Coronary artery (tissue), 2 donors: Measurements from ENCODE around the gene HACD1.

Experiments used
- DNase-seq: peaks from one replicate; pipeline ENCODE4 v3.0.0-alpha.2; 2017; ENCODE audit warnings: low spot score
- H3K27ac ChIP-seq, 2 donors: fragments of 200-600 bp; sonication (generic); one replicate each; pipeline ENCODE4 v1.5.1; 2016 to 2019
- H3K4me3 ChIP-seq: fragments of 200-600 bp; sonication (generic); 2 replicates; pipeline ENCODE4 v1.5.1; 2016; ENCODE audit warnings: mild to moderate bottlenecking, moderate library complexity
- TF ChIP-seq, protein P1 (sequence below): fragments of 200-600 bp; sonication (generic); IDR thresholded peaks from one replicate; pipeline ENCODE4 v1.5.1; 2019; ENCODE audit warnings: antibody characterized with exemption

The HACD1 gene

DNA sequence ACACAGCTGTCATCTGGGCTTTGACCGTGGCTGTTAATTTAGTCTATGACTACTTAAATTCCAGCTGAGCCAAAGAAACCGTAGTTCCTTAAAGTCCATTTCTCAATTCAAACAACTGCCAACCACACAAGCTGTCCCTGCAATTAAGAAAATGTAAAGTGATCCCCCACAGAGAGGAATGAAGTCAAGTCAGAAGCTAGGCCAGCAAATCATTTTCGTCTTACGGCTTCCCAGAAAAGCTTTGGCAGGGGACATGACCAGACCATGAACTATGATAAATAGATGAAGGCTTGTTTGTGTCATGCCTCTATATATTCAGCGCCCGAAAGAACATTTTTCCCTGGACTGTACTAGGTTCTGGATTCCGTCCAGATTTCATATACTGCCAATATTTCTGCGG, 54.6 kb downstream of the HACD1 start:
- Histone ChIP-seq H3K27ac (no peak overlapping the region), H3K4me3 (no peak overlapping the region)
- TF ChIP-seq, protein P1, sequence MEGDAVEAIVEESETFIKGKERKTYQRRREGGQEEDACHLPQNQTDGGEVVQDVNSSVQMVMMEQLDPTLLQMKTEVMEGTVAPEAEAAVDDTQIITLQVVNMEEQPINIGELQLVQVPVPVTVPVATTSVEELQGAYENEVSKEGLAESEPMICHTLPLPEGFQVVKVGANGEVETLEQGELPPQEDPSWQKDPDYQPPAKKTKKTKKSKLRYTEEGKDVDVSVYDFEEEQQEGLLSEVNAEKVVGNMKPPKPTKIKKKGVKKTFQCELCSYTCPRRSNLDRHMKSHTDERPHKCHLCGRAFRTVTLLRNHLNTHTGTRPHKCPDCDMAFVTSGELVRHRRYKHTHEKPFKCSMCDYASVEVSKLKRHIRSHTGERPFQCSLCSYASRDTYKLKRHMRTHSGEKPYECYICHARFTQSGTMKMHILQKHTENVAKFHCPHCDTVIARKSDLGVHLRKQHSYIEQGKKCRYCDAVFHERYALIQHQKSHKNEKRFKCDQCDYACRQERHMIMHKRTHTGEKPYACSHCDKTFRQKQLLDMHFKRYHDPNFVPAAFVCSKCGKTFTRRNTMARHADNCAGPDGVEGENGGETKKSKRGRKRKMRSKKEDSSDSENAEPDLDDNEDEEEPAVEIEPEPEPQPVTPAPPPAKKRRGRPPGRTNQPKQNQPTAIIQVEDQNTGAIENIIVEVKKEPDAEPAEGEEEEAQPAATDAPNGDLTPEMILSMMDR = no peak
- DNase-seq = no peak

DNA sequence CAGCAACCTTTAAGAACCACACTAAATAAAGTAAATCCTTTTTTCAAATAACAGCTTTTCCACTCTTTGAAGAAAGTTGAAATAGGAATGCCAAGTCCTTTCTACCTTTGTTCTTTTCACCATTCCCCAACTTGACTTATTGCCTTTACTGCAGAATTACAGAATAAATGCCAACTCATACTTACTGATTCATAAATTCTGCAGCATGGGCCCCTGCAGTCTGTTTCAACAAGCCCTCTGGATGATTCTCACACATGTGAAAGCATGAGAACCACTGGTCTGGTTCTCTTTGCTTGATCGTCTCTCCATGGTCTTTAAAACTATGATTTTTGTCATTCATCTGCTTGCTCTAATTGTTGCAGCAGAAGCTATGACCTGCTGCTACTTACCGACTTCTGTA, 56.1 kb downstream of the HACD1 start:
- no peak for DNase-seq
- Histone ChIP-seq H3K4me3 (no peak overlapping the region), H3K27ac (no peak overlapping the region)
- TF ChIP-seq, protein P1 = no peak

DNA sequence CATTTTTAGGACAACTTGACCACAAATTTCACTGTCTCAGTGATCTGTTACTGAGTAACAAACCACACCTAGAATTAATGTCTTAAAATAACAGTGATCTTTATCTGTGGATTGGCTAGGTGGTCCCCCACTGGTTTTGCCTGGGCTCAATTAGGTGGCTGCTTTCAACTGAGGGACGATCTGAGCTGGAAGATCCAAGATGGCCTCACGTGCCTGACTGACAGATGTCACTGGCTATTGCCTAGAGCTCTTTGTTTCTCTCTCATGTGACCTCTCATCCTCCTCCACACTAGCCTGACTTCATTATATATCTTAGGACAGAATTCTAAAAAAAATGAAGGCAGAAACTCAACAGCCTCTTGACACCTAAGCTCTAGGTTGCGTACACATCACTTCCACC, 59.7 kb downstream of the HACD1 start:
- Histone ChIP-seq H3K27ac (no peak overlapping the region), H3K4me3 (no peak overlapping the region)
- TF ChIP-seq, protein P1 = no peak
- DNase-seq = no peak

DNA sequence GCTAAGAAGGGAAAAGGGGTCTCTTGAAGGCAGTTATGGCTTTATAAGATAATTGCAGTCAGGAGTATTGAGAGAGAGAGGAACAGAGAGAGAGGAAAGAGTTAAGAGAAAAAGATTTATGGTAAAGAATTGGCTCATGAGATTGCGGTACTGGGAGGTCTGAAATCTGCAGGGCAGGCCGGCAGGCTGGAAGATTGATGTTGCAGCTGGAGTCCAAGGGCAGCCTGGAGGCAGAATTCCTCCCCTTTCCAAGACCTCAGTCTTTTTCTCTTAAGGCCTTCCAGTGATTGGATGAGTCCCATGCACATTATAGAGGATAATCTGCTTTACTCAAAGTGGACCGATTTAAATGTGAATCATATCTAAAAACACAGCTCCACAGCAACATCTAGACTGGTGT, 68.4 kb downstream of the HACD1 start:
- TF ChIP-seq, protein P1 = no peak
- no peak overlapping the region for H3K27ac ChIP-seq
- no peak overlapping the region for H3K4me3 ChIP-seq
- DNase-seq = no peak

DNA sequence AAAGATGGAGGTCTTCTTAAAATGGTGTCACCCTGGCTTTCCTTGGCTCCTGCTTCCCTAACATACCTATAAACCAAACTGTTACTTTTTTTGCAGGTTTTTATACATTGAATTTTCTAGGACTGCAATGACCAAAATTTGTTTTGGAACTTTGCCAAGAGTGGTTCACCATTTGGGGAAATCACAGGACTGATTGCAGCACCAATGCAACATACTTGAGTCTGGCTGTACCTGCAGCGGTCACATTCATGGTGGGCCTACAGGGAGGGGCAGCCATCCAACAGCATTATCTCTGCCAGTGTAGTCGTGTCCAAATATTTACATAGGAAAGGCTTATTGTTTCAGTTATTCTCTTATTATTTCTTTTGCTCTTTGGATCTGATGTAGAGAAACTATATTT, 69.0 kb downstream of the HACD1 start:
- no peak for DNase-seq
- Histone ChIP-seq H3K4me3 (no peak overlapping the region), H3K27ac (no peak overlapping the region)
- TF ChIP-seq, protein P1 = no peak

DNA sequence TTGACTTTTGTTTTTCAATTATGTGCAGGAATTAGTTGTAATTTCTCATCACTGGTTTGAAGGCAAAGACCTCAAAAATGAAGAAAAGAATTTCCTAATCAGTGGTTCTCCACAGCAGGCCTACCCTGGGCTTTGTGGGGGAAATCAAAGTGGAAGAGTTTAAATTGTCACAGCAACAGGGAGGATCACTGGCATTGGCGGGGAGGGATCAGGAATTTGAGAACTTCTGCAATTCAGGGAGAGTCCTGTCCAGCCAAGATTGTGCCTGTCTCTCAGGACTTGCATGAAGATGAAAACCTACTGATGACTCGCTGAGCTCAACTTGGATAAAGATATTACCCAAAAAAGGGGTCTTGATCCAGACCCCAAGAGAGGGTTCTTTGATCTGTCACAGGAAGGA, 70.1 kb downstream of the HACD1 start:
- no peak overlapping the region for H3K4me3 ChIP-seq
- DNase-seq = no peak
- TF ChIP-seq, protein P1 = no peak
- H3K27ac ChIP-seq = no peak overlapping the region

DNA sequence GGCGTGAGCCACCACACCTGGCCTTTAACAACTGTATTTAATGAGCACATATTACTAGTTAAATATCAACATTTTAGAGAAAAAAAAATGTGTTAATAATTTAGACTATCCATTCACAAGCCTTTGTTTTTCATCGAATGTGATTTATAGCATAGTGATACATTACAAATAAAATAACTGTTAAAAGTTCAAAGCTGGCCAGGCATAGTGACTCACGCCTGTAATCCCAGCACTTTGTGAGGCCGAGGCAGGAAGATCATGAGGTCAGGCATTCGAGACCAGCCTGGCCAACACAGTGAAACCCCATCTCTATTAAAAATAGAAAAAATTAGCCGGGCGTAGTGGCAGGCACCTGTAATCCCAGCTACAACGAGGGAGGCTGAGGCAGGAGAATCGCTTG, 72.7 kb downstream of the HACD1 start:
- TF ChIP-seq, protein P1 = no peak
- DNase-seq = no peak
- H3K4me3 ChIP-seq = no peak overlapping the region
- H3K27ac ChIP-seq = no peak overlapping the region
